CD14-positive monocyte (primary cell): Measurements from ENCODE around the gene CFAP97D1. TPM values are rescaled to one million over a fixed set of nuclear protein-coding genes. Genes with fewer than 3 reads are reported as not detected.

Source experiments
- DNase-seq, 3 donors: peaks; one replicate each; pipeline ENCODE4 v3.0.0-alpha.2; 2011 to 2022
- H2AFZ ChIP-seq: 2 replicates; pipeline ENCODE4 v1.6.0; 2012; ENCODE audit warnings: mild to moderate bottlenecking, low read depth, low read length, inconsistent platforms; ENCODE audit not compliant: insufficient read depth, poor library complexity, severe bottlenecking
- H3K27ac ChIP-seq, 2 donors: 1 replicate in 1 of 2; 2 replicates in 1 of 2; pipeline ENCODE4 v1.5.1; 2012 to 2013; ENCODE audit warnings: low read length in 2 of 2, control low read depth in 1 of 2, inconsistent platforms in 1 of 2, low read depth in 1 of 2, mild to moderate bottlenecking in 1 of 2
- H3K27me3 ChIP-seq, 2 donors: one replicate each; pipeline versions ENCODE4 v1.6.0 to v1.6.1; 2011 to 2013; ENCODE audit warnings: low read length in 2 of 2; ENCODE audit not compliant: control insufficient read depth in 2 of 2, insufficient read depth in 2 of 2
- H3K36me3 ChIP-seq, 2 donors: replicated peaks in 1 of 2; 1 replicate in 1 of 2; 2 replicates in 1 of 2; pipeline versions ENCODE4 v1.5.1 to v1.6.1; 2012 to 2013; ENCODE audit warnings: low read length in 2 of 2, control low read depth in 1 of 2, inconsistent platforms in 1 of 2, mild to moderate bottlenecking in 1 of 2; ENCODE audit not compliant: insufficient read depth in 2 of 2, control insufficient read depth in 1 of 2
- H3K4me1 ChIP-seq, 2 donors: 1 replicate in 1 of 2; 2 replicates in 1 of 2; pipeline versions ENCODE4 v1.5.1 to v1.6.1; 2012 to 2013; ENCODE audit warnings: low read length in 2 of 2, control low read depth in 1 of 2, inconsistent platforms in 1 of 2, mild to moderate bottlenecking in 1 of 2, moderate library complexity in 1 of 2; ENCODE audit not compliant: insufficient read depth in 2 of 2, control insufficient read depth in 1 of 2
- H3K4me2 ChIP-seq: replicated peaks from 2 replicates; pipeline ENCODE3; 2012; ENCODE audit warnings: low read length, moderate library complexity, mild to moderate bottlenecking; ENCODE audit not compliant: poor library complexity, severe bottlenecking; ENCODE audit errors: extremely low read depth
- H3K4me3 ChIP-seq, 3 experiments: fragments of 200-600 bp in 1 of 3; sonication (generic) in 1 of 3; replicated peaks in 1 of 3; 1 replicate in 2 of 3; 2 replicates in 1 of 3; pipeline ENCODE4 v1.5.1; 2011 to 2013; ENCODE audit warnings: low read length in 3 of 3, mild to moderate bottlenecking in 3 of 3, control low read depth in 2 of 3, low read depth in 2 of 3, inconsistent platforms in 1 of 3, moderate library complexity in 1 of 3
- H3K79me2 ChIP-seq: 2 replicates; pipeline ENCODE4 v1.6.0; 2012; ENCODE audit warnings: mild to moderate bottlenecking, control low read depth, inconsistent platforms, low read length, moderate library complexity; ENCODE audit not compliant: insufficient read depth
- H3K9ac ChIP-seq: 2 replicates; pipeline ENCODE4 v1.6.0; 2017; ENCODE audit warnings: low read length, mild to moderate bottlenecking; ENCODE audit not compliant: insufficient read depth, poor library complexity, severe bottlenecking
- H3K9me3 ChIP-seq, 2 donors: replicated peaks in 1 of 2; 1 replicate in 1 of 2; 2 replicates in 1 of 2; pipeline versions ENCODE4 v1.5.1 to v1.6.1; 2012 to 2013; ENCODE audit warnings: low read length in 2 of 2, control low read depth in 1 of 2; ENCODE audit not compliant: control insufficient read depth in 1 of 2, insufficient read depth in 1 of 2
- H4K20me1 ChIP-seq: 2 replicates; pipeline ENCODE4 v1.6.0; 2012; ENCODE audit warnings: mild to moderate bottlenecking, low read length, control low read depth, moderate library complexity; ENCODE audit not compliant: insufficient read depth
- H3K27ac Mint-ChIP-seq, 7 donors: one replicate each; pipeline ENCODE4 v1.8.0; 2020; ENCODE audit warnings: mild to moderate bottlenecking in 7 of 7, mixed read lengths in 7 of 7, moderate library complexity in 6 of 7, inconsistent platforms in 2 of 7
- H3K27me3 Mint-ChIP-seq, 3 donors: one replicate each; pipeline ENCODE4 v1.8.0; 2021 to 2022; ENCODE audit warnings: low read depth in 3 of 3, mild to moderate bottlenecking in 3 of 3, mixed read lengths in 3 of 3, moderate library complexity in 3 of 3, inconsistent platforms in 1 of 3
- H3K36me3 Mint-ChIP-seq, 2 donors: one replicate each; pipeline ENCODE4 v1.8.0; 2020; ENCODE audit warnings: mixed read lengths in 2 of 2, inconsistent platforms in 1 of 2, mild to moderate bottlenecking in 1 of 2
- H3K4me1 Mint-ChIP-seq: one replicate; pipeline ENCODE4 v1.8.0; 2020; ENCODE audit warnings: mild to moderate bottlenecking, mixed read lengths
- H3K4me3 Mint-ChIP-seq, 2 donors: one replicate each; pipeline ENCODE4 v1.8.0; 2020; ENCODE audit warnings: mild to moderate bottlenecking in 2 of 2, mixed read lengths in 2 of 2, moderate library complexity in 1 of 2
- H3K9me3 Mint-ChIP-seq, 7 donors: one replicate each; pipeline ENCODE4 v1.8.0; 2020 to 2022; ENCODE audit warnings: mixed read lengths in 7 of 7, mild to moderate bottlenecking in 6 of 7, moderate library complexity in 6 of 7, inconsistent platforms in 2 of 7
- WGBS: methylation state at CpG from one replicate; pipeline ENCODE4 v1.1.5; 2013; ENCODE audit warnings: missing lambda C conversion rate; ENCODE audit not compliant: insufficient coverage; 5-methylcytosine and 5-hydroxymethylcytosine counted together
- intact Hi-C, 2 donors: fragments of 100-400 bp; cut with micrococcal nuclease; formaldehyde crosslinking; loops; one replicate each; pipeline versions ENCODE4 v1.15.0 to v1.15.1; 2023
- polyA plus RNA-seq, 3 donors: library from polyadenylated mRNA; depleted of rRNA in 1 of 3; unstranded in 2 of 3; stranded (reverse) in 1 of 3; fragments of 300-500 nt in 2 of 3; fragments of >200 nt in 1 of 3; fragmentation: Illumina TruSeq in 2 of 3; gene quantifications; 1 replicate in 2 of 3; 2 replicates in 1 of 3; pipeline ENCODE4 v1.2.3, GENCODE V29; 2012 to 2021
- TF ChIP-seq, protein P1 (sequence below): fragments of 200-600 bp; IDR thresholded peaks from one replicate; pipeline ENCODE4 v1.8.0; 2022; ENCODE audit warnings: antibody characterized with exemption, mild to moderate bottlenecking

CFAP97D1 gene
- polyA plus RNA-seq, 3 donors: 0.07 TPM; not detected in 2

DNA sequence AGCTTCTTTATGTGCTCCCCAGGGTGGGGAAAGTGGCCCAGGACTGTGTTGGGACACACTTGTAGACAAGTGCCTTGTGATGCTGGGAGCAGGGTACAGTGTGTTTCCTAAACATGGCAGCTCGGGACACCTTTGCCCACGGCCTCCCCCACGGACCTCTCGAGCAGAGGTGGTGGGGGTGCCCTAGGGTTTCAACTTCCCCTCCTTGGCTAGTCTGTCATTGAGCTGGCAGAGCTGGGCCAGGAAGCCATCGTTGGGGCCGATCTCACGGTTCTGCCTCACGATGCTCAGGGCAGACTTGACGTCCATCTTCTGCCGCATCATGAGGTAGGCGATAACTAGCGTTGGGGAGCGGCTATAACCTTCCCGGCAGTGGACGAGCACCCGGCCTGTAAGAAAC, 10.8 kb upstream of the CFAP97D1 start:
- Histone ChIP-seq H3K4me3 (no peak overlapping the region), H3K9me3 (no peaks in the 10 kb centered on the region), H3K27me3 (no peaks in the 10 kb centered on the region), H3K9ac (no peak overlapping the region), H3K4me2 (no peak overlapping the region), H2AFZ (no peak overlapping the region), H4K20me1 (peaks cover 20% of the 10 kb centered on the region), H3K27ac (peak overlapping the region; percentile 47 to 62), H3K36me3 (peaks cover 27 to 39% of the 10 kb centered on the region in 2 donors), H3K79me2 (peaks cover 18% of the 10 kb centered on the region), H3K4me1 (peaks cover 81 to 82% of the 10 kb centered on the region in 2 donors)
- TF ChIP-seq, protein P1, sequence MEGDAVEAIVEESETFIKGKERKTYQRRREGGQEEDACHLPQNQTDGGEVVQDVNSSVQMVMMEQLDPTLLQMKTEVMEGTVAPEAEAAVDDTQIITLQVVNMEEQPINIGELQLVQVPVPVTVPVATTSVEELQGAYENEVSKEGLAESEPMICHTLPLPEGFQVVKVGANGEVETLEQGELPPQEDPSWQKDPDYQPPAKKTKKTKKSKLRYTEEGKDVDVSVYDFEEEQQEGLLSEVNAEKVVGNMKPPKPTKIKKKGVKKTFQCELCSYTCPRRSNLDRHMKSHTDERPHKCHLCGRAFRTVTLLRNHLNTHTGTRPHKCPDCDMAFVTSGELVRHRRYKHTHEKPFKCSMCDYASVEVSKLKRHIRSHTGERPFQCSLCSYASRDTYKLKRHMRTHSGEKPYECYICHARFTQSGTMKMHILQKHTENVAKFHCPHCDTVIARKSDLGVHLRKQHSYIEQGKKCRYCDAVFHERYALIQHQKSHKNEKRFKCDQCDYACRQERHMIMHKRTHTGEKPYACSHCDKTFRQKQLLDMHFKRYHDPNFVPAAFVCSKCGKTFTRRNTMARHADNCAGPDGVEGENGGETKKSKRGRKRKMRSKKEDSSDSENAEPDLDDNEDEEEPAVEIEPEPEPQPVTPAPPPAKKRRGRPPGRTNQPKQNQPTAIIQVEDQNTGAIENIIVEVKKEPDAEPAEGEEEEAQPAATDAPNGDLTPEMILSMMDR: no peak
- Mint-ChIP-seq H3K27me3 (peaks cover 0 to under 1% (median 0%) of the 10 kb centered on the region in 3 donors), H3K36me3 (peaks cover 48 to 64% of the 10 kb centered on the region in 2 donors), H3K4me3 (no peak overlapping the region), H3K27ac (peak overlapping the region; percentile 45 to 90 (median 83)), H3K4me1 (peaks cover 89% of the 10 kb centered on the region), H3K9me3 (peaks cover 0 to 2% (median 0%) of the 10 kb centered on the region in 7 donors)
- DNase-seq: peak in 1 of 3 donors; percentile 26
- intact Hi-C loops: loop anchor here in 1 of 2 donors (5.0 kb wide), 1 partner anchor 187 kb away; no protein-coding TSS in a partner anchor
- WGBS: 36% methylated on average over 15 of the region's 16 CpGs

DNA sequence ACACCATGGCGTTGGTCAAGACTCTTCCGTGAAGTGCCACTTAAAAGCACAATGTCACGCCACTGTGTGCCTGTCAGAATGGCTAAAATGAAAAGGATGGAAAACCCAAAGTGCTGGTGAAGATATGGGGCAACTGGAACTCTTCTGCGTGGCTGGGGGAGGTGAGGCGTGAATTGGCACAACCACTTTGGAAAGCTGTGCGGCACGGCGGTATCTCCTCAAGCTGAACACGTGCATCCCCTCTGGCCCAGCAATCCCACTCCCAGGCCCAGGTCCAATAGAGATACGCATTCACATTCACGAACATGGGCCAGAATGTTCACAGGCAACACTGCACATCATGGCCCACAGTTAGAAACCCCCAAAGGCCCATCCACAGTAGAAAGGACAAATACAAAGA, 10.4 kb upstream of the CFAP97D1 start:
- Histone ChIP-seq H2AFZ (no peak overlapping the region), H3K79me2 (peaks cover 23% of the 10 kb centered on the region), H3K9me3 (no peaks in the 10 kb centered on the region), H3K4me1 (peaks cover 81 to 82% of the 10 kb centered on the region in 2 donors), H3K4me3 (no peak overlapping the region), H3K36me3 (peaks cover 31 to 44% of the 10 kb centered on the region in 2 donors), H3K27ac (no peak overlapping the region), H3K4me2 (no peak overlapping the region), H4K20me1 (peaks cover 18% of the 10 kb centered on the region), H3K27me3 (no peaks in the 10 kb centered on the region), H3K9ac (no peak overlapping the region)
- H3K27ac Mint-ChIP-seq: peak overlapping the region in 4 of 7 donors; percentile 45 to 90 (median 86)
- no peak for DNase-seq
- intact Hi-C loops: loop anchor here in 1 of 2 donors (5.0 kb wide), 1 partner anchor 188 kb away; no protein-coding TSS in a partner anchor
- peaks cover 89% of the 10 kb centered on the region for H3K4me1 Mint-ChIP-seq
- H3K36me3 Mint-ChIP-seq: peaks cover 52 to 68% of the 10 kb centered on the region in 2 donors
- TF ChIP-seq, protein P1: no peak
- peaks cover 0 to 2% (median 0%) of the 10 kb centered on the region in 7 donors for H3K9me3 Mint-ChIP-seq
- 92% methylated on average over 9 of the region's 11 CpGs for WGBS
- peaks cover 0 to 2% (median 0%) of the 10 kb centered on the region in 3 donors for H3K27me3 Mint-ChIP-seq
- no peak overlapping the region for H3K4me3 Mint-ChIP-seq
